Uterus (tissue), 2 donors: ENCODE results near the gene CPSF7.

Experiments
- CTCF ChIP-seq, 4 experiments: fragments of 200-600 bp in 2 of 4; fragments of 450-650 bp in 2 of 4; sonication (generic) in 2 of 4; IDR thresholded peaks; one replicate each; pipeline ENCODE4 v1.5.1; 2016 to 2019; ENCODE audit warnings: antibody characterized with exemption in 4 of 4, mild to moderate bottlenecking in 2 of 4, moderate library complexity in 1 of 4
- POLR2A ChIP-seq, 2 donors: fragments of 450-650 bp; IDR thresholded peaks; one replicate each; pipeline ENCODE4 v1.6.1; 2016; ENCODE audit warnings: antibody characterized with exemption in 2 of 2, mild to moderate bottlenecking in 1 of 2, moderate library complexity in 1 of 2

DNA sequence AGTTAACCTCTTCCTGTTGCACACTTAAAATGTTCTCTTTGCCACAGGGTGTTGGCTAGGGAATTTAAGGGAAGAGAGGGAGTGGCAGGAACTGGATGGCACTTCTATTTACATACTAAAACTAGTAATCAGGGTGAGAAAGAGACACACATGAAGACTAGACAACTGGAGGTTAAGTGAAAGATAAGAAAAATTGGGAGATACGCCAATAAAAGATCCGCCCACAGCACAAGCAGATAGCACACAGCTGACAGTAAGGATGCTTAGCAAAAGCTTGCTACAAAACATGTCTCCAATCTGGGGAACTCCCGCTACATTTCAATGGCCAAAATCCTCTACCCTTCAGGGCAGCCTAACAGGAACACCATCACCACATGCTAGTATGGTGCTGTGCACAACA is 12.8 kb downstream of the CPSF7 start:
- no peak for TF ChIP-seq CTCF (IDR thresholded peaks at IDR 0.05)
- no peak for TF ChIP-seq POLR2A (IDR thresholded peaks at IDR 0.05)
